WTC11 (cell line): ENCODE data around the gene GSG1L.

Experiments
- AFF4 ChIP-seq: sonication (generic); formaldehyde crosslinking; IDR thresholded peaks from 2 replicates; pipeline ENCODE4 v1.8.1; 2023; ENCODE audit warnings: mild to moderate bottlenecking, missing genetic modification reagents, borderline replicate concordance
- ARID4B ChIP-seq: sonication (generic); formaldehyde crosslinking; IDR thresholded peaks from 2 replicates; pipeline ENCODE4 v1.8.0; 2023; ENCODE audit warnings: missing genetic modification reagents, mild to moderate bottlenecking, borderline replicate concordance
- CTCF ChIP-seq: fragments of 200-600 bp; IDR thresholded peaks from 2 replicates; pipeline ENCODE4 v1.8.0; 2022; ENCODE audit warnings: antibody characterized with exemption
- FOXP4 ChIP-seq: sonication (generic); formaldehyde crosslinking; IDR thresholded peaks from 2 replicates; pipeline ENCODE4 v1.8.0; 2022; ENCODE audit warnings: mild to moderate bottlenecking, missing genetic modification reagents
- JUN ChIP-seq: sonication (generic); formaldehyde crosslinking; IDR thresholded peaks from 2 replicates; pipeline ENCODE4 v1.8.0; 2023; ENCODE audit warnings: mild to moderate bottlenecking, missing genetic modification reagents
- MAX ChIP-seq: sonication (generic); formaldehyde crosslinking; IDR thresholded peaks from 2 replicates; pipeline ENCODE4 v1.8.0; 2022; ENCODE audit warnings: mild to moderate bottlenecking, missing genetic modification reagents
- MLX ChIP-seq: sonication (generic); formaldehyde crosslinking; IDR thresholded peaks from 2 replicates; pipeline ENCODE4 v1.8.1; 2023; ENCODE audit warnings: mild to moderate bottlenecking, missing genetic modification reagents, moderate library complexity
- NFYB ChIP-seq: sonication (generic); formaldehyde crosslinking; conservative IDR thresholded peaks from 2 replicates; pipeline ENCODE4 v1.8.0; 2022; ENCODE audit warnings: low read depth, missing genetic modification reagents
- TEAD4 ChIP-seq: sonication (generic); formaldehyde crosslinking; IDR thresholded peaks from 2 replicates; pipeline ENCODE4 v1.8.0; 2022; ENCODE audit warnings: mild to moderate bottlenecking, missing genetic modification reagents
- USF1 ChIP-seq: sonication (generic); formaldehyde crosslinking; IDR thresholded peaks from 2 replicates; pipeline ENCODE4 v1.8.0; 2022; ENCODE audit warnings: mild to moderate bottlenecking, missing genetic modification reagents
- USF2 ChIP-seq: sonication (generic); formaldehyde crosslinking; IDR thresholded peaks from 2 replicates; pipeline ENCODE4 v1.8.1; 2023; ENCODE audit warnings: mild to moderate bottlenecking, missing genetic modification reagents, moderate library complexity
- ZBTB21 ChIP-seq: sonication (generic); formaldehyde crosslinking; IDR thresholded peaks from 2 replicates; pipeline ENCODE4 v1.8.1; 2023; ENCODE audit warnings: mild to moderate bottlenecking, missing genetic modification reagents, borderline replicate concordance
- ZNF396 ChIP-seq: fragments of 250-450 bp; sonication (Bioruptor Pico); IDR thresholded peaks from 2 replicates; pipeline ENCODE4 v1.8.0; 2021; ENCODE audit warnings: mild to moderate bottlenecking, moderate library complexity, borderline replicate concordance

GRCh38 chr16:27925612-27926011, 137.9 kb downstream of the GSG1L start:
- TF ChIP-seq CTCF (no peak), MAX (CRISPR knock-in tag) (no peak), NFYB (CRISPR knock-in tag) (no peak), AFF4 (CRISPR knock-in tag) (no peak), MLX (CRISPR knock-in tag) (no peak), JUN (CRISPR knock-in tag) (no peak), ZNF396 (CRISPR knock-in tag) (no peak), USF2 (no peak), ZBTB21 (no peak), USF1 (no peak), ARID4B (no peak), TEAD4 (CRISPR knock-in tag) (no peak), FOXP4 (CRISPR knock-in tag) (no peak)
